Activated CD4-positive, alpha-beta T cell treated with anti-CD3 and anti-CD28 coated beads, Interleukin-2, amount 10 ng/mL, durations not matched to agents 24 days and 14 days (primary cell): ENCODE results near the gene AAMDC. TPM values are rescaled to one million over a fixed set of nuclear protein-coding genes. Genes with fewer than 3 reads are reported as not detected.
"Not testable (repeated sequence)": the region's sequence is repeated elsewhere in the genome, so short reads cannot be mapped to it uniquely, and the experiment has no call there.

ENCODE experiments used
- DNase-seq: peaks from one replicate; pipeline ENCODE4 v3.0.0; 2022
- H3K27ac Mint-ChIP-seq: one replicate; pipeline ENCODE4 v1.8.0; 2022; ENCODE audit warnings: mild to moderate bottlenecking, mixed read lengths
- H3K27me3 Mint-ChIP-seq: one replicate; pipeline ENCODE4 v1.8.0; 2022; ENCODE audit warnings: mixed read lengths
- H3K36me3 Mint-ChIP-seq: one replicate; pipeline ENCODE4 v1.8.0; 2022; ENCODE audit warnings: low read depth, mild to moderate bottlenecking, mixed read lengths
- H3K4me1 Mint-ChIP-seq: one replicate; pipeline ENCODE4 v1.8.0; 2021; ENCODE audit warnings: mixed read lengths
- H3K4me3 Mint-ChIP-seq: one replicate; pipeline ENCODE4 v1.8.0; 2022; ENCODE audit warnings: mild to moderate bottlenecking, moderate library complexity, mixed read lengths
- H3K9me3 Mint-ChIP-seq: one replicate; pipeline ENCODE4 v1.8.0; 2021; ENCODE audit warnings: mixed read lengths
- intact Hi-C: fragments of 100-400 bp; cut with micrococcal nuclease; formaldehyde crosslinking; loops from one replicate; pipeline ENCODE4 v1.15.1; 2023
- total RNA-seq: library from RNA; stranded (reverse); gene quantifications from 2 replicates; pipeline ENCODE4 v1.2.3, GENCODE V29; 2022

Gene AAMDC
- total RNA-seq, 1 donor from 2014 or later, result 1.4 TPM

GRCh38 chr11:77842441-77843121 lies 21.6 kb downstream of the AAMDC start:
- H3K9me3 Mint-ChIP-seq, result peaks cover 19% of the 10 kb centered on the region
- no peaks in the 10 kb centered on the region for H3K4me1 Mint-ChIP-seq
- peaks cover 19% of the 10 kb centered on the region for H3K36me3 Mint-ChIP-seq
- H3K27ac Mint-ChIP-seq, result no peak overlapping the region
- H3K27me3 Mint-ChIP-seq, result no peaks in the 10 kb centered on the region
- DNase-seq, result no peak
- no peak overlapping the region for H3K4me3 Mint-ChIP-seq
- intact Hi-C loops, result no loop called here

GRCh38 chr11:77843700-77844099 lies 22.8 kb downstream of the AAMDC start:
- intact Hi-C loops, H3K27me3 Mint-ChIP-seq, H3K4me1 Mint-ChIP-seq, H3K27ac Mint-ChIP-seq, DNase-seq, H3K4me3 Mint-ChIP-seq: not testable (repeated sequence)
- peaks cover 20% of the 10 kb centered on the region for H3K36me3 Mint-ChIP-seq
- peaks cover 19% of the 10 kb centered on the region for H3K9me3 Mint-ChIP-seq

GRCh38 chr11:77851503-77851902 lies 30.6 kb downstream of the AAMDC start:
- intact Hi-C loops, result no loop called here
- H3K4me1 Mint-ChIP-seq, result no peaks in the 10 kb centered on the region

GRCh38 chr11:77854838-77855237 lies 33.9 kb downstream of the AAMDC start:
- H3K9me3 Mint-ChIP-seq, result peaks cover 5% of the 10 kb centered on the region
- no peaks in the 10 kb centered on the region for H3K4me1 Mint-ChIP-seq
- peaks cover 30% of the 10 kb centered on the region for H3K36me3 Mint-ChIP-seq
- intact Hi-C loops, result no loop called here
- H3K4me3 Mint-ChIP-seq, result no peak overlapping the region
- no peaks in the 10 kb centered on the region for H3K27me3 Mint-ChIP-seq
- DNase-seq, result no peak
- H3K27ac Mint-ChIP-seq, result no peak overlapping the region

More at GRCh38 chr11:77851503-77851902, 30.6 kb downstream of the AAMDC start:
- no peaks in the 10 kb centered on the region for H3K27me3 Mint-ChIP-seq
- H3K27ac Mint-ChIP-seq, result no peak overlapping the region
- no peak for DNase-seq
- H3K36me3 Mint-ChIP-seq, result peaks cover 31% of the 10 kb centered on the region
- peaks cover 5% of the 10 kb centered on the region for H3K9me3 Mint-ChIP-seq
- H3K4me3 Mint-ChIP-seq, result no peak overlapping the region

GRCh38 chr11:77857906-77858457 lies 37.0 kb downstream of the AAMDC start:
- H3K36me3 Mint-ChIP-seq, result peaks cover 27% of the 10 kb centered on the region
- H3K27ac Mint-ChIP-seq, H3K4me3 Mint-ChIP-seq, H3K9me3 Mint-ChIP-seq, H3K27me3 Mint-ChIP-seq, DNase-seq, H3K4me1 Mint-ChIP-seq, intact Hi-C loops: not testable (repeated sequence)

- H3K27me3 Mint-ChIP-seq, H3K4me3 Mint-ChIP-seq, H3K27ac Mint-ChIP-seq, intact Hi-C loops, H3K4me1 Mint-ChIP-seq, DNase-seq, H3K9me3 Mint-ChIP-seq, H3K36me3 Mint-ChIP-seq: not testable (repeated sequence)
Measured at GRCh38 chr11:77861444-77861843, 40.5 kb downstream of the AAMDC start.

- no peak overlapping the region for H3K4me3 Mint-ChIP-seq
- no peak for DNase-seq
- no peaks in the 10 kb centered on the region for H3K27me3 Mint-ChIP-seq
- intact Hi-C loops, result no loop called here
- H3K9me3 Mint-ChIP-seq, result no peaks in the 10 kb centered on the region
- H3K36me3 Mint-ChIP-seq, result peaks cover 6% of the 10 kb centered on the region
- no peaks in the 10 kb centered on the region for H3K4me1 Mint-ChIP-seq
- no peak overlapping the region for H3K27ac Mint-ChIP-seq
Measured at GRCh38 chr11:77865805-77866204, 44.9 kb downstream of the AAMDC start.

- DNase-seq, result no peak
- Mint-ChIP-seq H3K9me3 (no peaks in the 10 kb centered on the region), H3K36me3 (peaks cover 6% of the 10 kb centered on the region), H3K27ac (no peak overlapping the region), H3K4me3 (no peak overlapping the region), H3K4me1 (no peaks in the 10 kb centered on the region), H3K27me3 (no peaks in the 10 kb centered on the region)
- intact Hi-C loops, result no loop called here
Measured at GRCh38 chr11:77866336-77866735, 45.4 kb downstream of the AAMDC start.

GRCh38 chr11:77868744-77869143 lies 47.8 kb downstream of the AAMDC start:
- Mint-ChIP-seq H3K27ac (no peak overlapping the region), H3K4me1 (no peaks in the 10 kb centered on the region), H3K36me3 (peaks cover 6% of the 10 kb centered on the region), H3K27me3 (no peaks in the 10 kb centered on the region), H3K9me3 (no peaks in the 10 kb centered on the region), H3K4me3 (no peak overlapping the region)
- intact Hi-C loops, result no loop called here
- DNase-seq, result no peak

- intact Hi-C loops, result no loop called here
- no peak for DNase-seq
- H3K4me1 Mint-ChIP-seq, result no peaks in the 10 kb centered on the region
- H3K27me3 Mint-ChIP-seq, result no peaks in the 10 kb centered on the region
- no peaks in the 10 kb centered on the region for H3K9me3 Mint-ChIP-seq
- no peak overlapping the region for H3K4me3 Mint-ChIP-seq
- H3K27ac Mint-ChIP-seq, result no peak overlapping the region
- peaks cover 10% of the 10 kb centered on the region for H3K36me3 Mint-ChIP-seq
Measured at GRCh38 chr11:77871855-77872254, 50.9 kb downstream of the AAMDC start.

GRCh38 chr11:77873345-77873744 lies 52.4 kb downstream of the AAMDC start:
- no peak for DNase-seq
- H3K9me3 Mint-ChIP-seq, result no peaks in the 10 kb centered on the region
- intact Hi-C loops, result no loop called here
- H3K27me3 Mint-ChIP-seq, result no peaks in the 10 kb centered on the region
- H3K4me3 Mint-ChIP-seq, result no peak overlapping the region
- no peak overlapping the region for H3K27ac Mint-ChIP-seq
- peaks cover 8% of the 10 kb centered on the region for H3K36me3 Mint-ChIP-seq
- H3K4me1 Mint-ChIP-seq, result no peaks in the 10 kb centered on the region

- DNase-seq, result no peak
- no peaks in the 10 kb centered on the region for H3K27me3 Mint-ChIP-seq
- intact Hi-C loops, result no loop called here
- no peaks in the 10 kb centered on the region for H3K9me3 Mint-ChIP-seq
- H3K36me3 Mint-ChIP-seq, result peaks cover 11% of the 10 kb centered on the region
- H3K4me1 Mint-ChIP-seq, result peaks cover 1% of the 10 kb centered on the region
- no peak overlapping the region for H3K27ac Mint-ChIP-seq
- no peak overlapping the region for H3K4me3 Mint-ChIP-seq
Measured at GRCh38 chr11:77874206-77874605, 53.3 kb downstream of the AAMDC start.

GRCh38 chr11:77876045-77876444 lies 55.1 kb downstream of the AAMDC start:
- DNase-seq, result no peak
- Mint-ChIP-seq H3K36me3 (peaks cover 14% of the 10 kb centered on the region), H3K4me1 (peaks cover 9% of the 10 kb centered on the region), H3K27ac (no peak overlapping the region), H3K27me3 (no peaks in the 10 kb centered on the region), H3K4me3 (no peak overlapping the region), H3K9me3 (no peaks in the 10 kb centered on the region)
- intact Hi-C loops, result no loop called here

GRCh38 chr11:77878247-77878646 lies 57.3 kb downstream of the AAMDC start:
- H3K27me3 Mint-ChIP-seq, result not testable (repeated sequence)

GRCh38 chr11:77879218-77879617 lies 58.3 kb downstream of the AAMDC start:
- Mint-ChIP-seq H3K4me1 (peaks cover 9% of the 10 kb centered on the region), H3K9me3 (no peaks in the 10 kb centered on the region), H3K27ac (no peak overlapping the region), H3K27me3 (no peaks in the 10 kb centered on the region), H3K36me3 (peaks cover 20% of the 10 kb centered on the region), H3K4me3 (no peak overlapping the region)
- no peak for DNase-seq
- intact Hi-C loops, result no loop called here

More at GRCh38 chr11:77878247-77878646, 57.3 kb downstream of the AAMDC start:
- DNase-seq, H3K27ac Mint-ChIP-seq, H3K4me1 Mint-ChIP-seq, H3K9me3 Mint-ChIP-seq, H3K4me3 Mint-ChIP-seq, intact Hi-C loops: not testable (repeated sequence)
- peaks cover 14% of the 10 kb centered on the region for H3K36me3 Mint-ChIP-seq
